Measurements from ENCODE around the gene MYO3A. TPM values are rescaled to one million over a fixed set of nuclear protein-coding genes. Genes with fewer than 3 reads are reported as not detected.

The MYO3A gene
- total and polyA plus RNA-seq, 4 donors, result 0.33 TPM; not detected in 2

DNA sequence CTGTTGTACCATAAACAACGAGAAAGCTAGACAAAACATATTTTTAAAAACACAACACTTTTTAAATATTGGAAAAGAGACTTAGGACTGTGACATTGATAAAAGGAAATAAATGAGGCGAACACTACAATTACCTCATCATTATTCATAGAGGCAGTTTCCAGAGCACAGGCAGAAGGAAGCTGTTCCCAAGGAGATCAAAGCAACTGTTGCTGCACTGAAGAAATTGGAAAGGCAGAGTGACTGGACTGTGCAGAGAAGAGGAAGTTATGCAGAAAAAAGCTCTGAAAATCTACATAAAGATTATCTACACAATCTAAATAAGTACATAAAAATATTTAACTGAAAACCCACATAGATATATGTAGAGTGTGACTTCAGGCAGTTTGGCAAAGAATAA is 32.8 kb downstream of the MYO3A start:
- no peaks in the 10 kb centered on the region for H3K36me3 ChIP-seq (ENCODE audit: control insufficient read depth in 4 of 4, insufficient read depth in 3 of 4, low read depth in 1 of 4, low read length in 3 of 4)
- no peak overlapping the region for H3K9ac ChIP-seq (ENCODE audit: low read depth in 1 of 2, low read length in 2 of 2)
- no peak for TF ChIP-seq NR2F2 (IDR thresholded peaks at IDR 0.05)
- TF ChIP-seq JUND (IDR thresholded peaks at IDR 0.05), result no peak
- TF ChIP-seq, protein P1, sequence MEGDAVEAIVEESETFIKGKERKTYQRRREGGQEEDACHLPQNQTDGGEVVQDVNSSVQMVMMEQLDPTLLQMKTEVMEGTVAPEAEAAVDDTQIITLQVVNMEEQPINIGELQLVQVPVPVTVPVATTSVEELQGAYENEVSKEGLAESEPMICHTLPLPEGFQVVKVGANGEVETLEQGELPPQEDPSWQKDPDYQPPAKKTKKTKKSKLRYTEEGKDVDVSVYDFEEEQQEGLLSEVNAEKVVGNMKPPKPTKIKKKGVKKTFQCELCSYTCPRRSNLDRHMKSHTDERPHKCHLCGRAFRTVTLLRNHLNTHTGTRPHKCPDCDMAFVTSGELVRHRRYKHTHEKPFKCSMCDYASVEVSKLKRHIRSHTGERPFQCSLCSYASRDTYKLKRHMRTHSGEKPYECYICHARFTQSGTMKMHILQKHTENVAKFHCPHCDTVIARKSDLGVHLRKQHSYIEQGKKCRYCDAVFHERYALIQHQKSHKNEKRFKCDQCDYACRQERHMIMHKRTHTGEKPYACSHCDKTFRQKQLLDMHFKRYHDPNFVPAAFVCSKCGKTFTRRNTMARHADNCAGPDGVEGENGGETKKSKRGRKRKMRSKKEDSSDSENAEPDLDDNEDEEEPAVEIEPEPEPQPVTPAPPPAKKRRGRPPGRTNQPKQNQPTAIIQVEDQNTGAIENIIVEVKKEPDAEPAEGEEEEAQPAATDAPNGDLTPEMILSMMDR (IDR thresholded peaks at IDR 0.05; ENCODE audit: low read depth, low read length, missing input control), result no peak
- TF ChIP-seq, protein P2, sequence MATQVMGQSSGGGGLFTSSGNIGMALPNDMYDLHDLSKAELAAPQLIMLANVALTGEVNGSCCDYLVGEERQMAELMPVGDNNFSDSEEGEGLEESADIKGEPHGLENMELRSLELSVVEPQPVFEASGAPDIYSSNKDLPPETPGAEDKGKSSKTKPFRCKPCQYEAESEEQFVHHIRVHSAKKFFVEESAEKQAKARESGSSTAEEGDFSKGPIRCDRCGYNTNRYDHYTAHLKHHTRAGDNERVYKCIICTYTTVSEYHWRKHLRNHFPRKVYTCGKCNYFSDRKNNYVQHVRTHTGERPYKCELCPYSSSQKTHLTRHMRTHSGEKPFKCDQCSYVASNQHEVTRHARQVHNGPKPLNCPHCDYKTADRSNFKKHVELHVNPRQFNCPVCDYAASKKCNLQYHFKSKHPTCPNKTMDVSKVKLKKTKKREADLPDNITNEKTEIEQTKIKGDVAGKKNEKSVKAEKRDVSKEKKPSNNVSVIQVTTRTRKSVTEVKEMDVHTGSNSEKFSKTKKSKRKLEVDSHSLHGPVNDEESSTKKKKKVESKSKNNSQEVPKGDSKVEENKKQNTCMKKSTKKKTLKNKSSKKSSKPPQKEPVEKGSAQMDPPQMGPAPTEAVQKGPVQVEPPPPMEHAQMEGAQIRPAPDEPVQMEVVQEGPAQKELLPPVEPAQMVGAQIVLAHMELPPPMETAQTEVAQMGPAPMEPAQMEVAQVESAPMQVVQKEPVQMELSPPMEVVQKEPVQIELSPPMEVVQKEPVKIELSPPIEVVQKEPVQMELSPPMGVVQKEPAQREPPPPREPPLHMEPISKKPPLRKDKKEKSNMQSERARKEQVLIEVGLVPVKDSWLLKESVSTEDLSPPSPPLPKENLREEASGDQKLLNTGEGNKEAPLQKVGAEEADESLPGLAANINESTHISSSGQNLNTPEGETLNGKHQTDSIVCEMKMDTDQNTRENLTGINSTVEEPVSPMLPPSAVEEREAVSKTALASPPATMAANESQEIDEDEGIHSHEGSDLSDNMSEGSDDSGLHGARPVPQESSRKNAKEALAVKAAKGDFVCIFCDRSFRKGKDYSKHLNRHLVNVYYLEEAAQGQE (IDR thresholded peaks at IDR 0.05), result no peak
- TF ChIP-seq, protein P3, sequence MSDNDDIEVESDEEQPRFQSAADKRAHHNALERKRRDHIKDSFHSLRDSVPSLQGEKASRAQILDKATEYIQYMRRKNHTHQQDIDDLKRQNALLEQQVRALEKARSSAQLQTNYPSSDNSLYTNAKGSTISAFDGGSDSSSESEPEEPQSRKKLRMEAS (IDR thresholded peaks at IDR 0.05), result no peak
- no peak for TF ChIP-seq YY1 (IDR thresholded peaks at IDR 0.05)
- TF ChIP-seq HNF4A (conservative IDR thresholded peaks at IDR 0.05), result no peak
- TF ChIP-seq, protein P4, sequence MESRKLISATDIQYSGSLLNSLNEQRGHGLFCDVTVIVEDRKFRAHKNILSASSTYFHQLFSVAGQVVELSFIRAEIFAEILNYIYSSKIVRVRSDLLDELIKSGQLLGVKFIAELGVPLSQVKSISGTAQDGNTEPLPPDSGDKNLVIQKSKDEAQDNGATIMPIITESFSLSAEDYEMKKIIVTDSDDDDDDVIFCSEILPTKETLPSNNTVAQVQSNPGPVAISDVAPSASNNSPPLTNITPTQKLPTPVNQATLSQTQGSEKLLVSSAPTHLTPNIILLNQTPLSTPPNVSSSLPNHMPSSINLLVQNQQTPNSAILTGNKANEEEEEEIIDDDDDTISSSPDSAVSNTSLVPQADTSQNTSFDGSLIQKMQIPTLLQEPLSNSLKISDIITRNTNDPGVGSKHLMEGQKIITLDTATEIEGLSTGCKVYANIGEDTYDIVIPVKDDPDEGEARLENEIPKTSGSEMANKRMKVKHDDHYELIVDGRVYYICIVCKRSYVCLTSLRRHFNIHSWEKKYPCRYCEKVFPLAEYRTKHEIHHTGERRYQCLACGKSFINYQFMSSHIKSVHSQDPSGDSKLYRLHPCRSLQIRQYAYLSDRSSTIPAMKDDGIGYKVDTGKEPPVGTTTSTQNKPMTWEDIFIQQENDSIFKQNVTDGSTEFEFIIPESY (IDR thresholded peaks at IDR 0.05), result no peak
- no peak for TF ChIP-seq FOXA1 (IDR thresholded peaks at IDR 0.05)
- no peak for TF ChIP-seq SP1 (IDR thresholded peaks at IDR 0.05)
- TF ChIP-seq, protein P5, sequence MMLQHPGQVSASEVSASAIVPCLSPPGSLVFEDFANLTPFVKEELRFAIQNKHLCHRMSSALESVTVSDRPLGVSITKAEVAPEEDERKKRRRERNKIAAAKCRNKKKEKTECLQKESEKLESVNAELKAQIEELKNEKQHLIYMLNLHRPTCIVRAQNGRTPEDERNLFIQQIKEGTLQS (IDR thresholded peaks at IDR 0.05), result no peak
- no peak for TF ChIP-seq TAF1 (conservative IDR thresholded peaks at IDR 0.05)
- TF ChIP-seq RXRA (IDR thresholded peaks at IDR 0.05), result no peak
- no peak for TF ChIP-seq HNF4G (IDR thresholded peaks at IDR 0.05)
- no peak for TF ChIP-seq EGR1 (IDR thresholded peaks at IDR 0.05; ENCODE audit: low read depth in 2 of 2)
- no peak for TF ChIP-seq FOXA2 (IDR thresholded peaks at IDR 0.05)
- no peak for TF ChIP-seq RAD21 (IDR thresholded peaks at IDR 0.05)
- WGBS, result 73% methylated on average over 2 of the region's 2 CpGs
- H3K4me3 ChIP-seq (ENCODE audit: low read depth in 1 of 3, low read length in 3 of 3), result no peak overlapping the region
- H3K27ac ChIP-seq (ENCODE audit: low read depth in 1 of 2, low read length in 2 of 2), result no peak overlapping the region
- no peaks in the 10 kb centered on the region for H3K9me3 ChIP-seq (ENCODE audit: control insufficient read depth in 4 of 4, low read length in 3 of 4)
- H3K27me3 ChIP-seq (ENCODE audit: control insufficient read depth in 4 of 4, insufficient read depth in 4 of 4, low read length in 3 of 4), result peaks cover 0 to 2% (median 0%) of the 10 kb centered on the region in 4 donors
- H3K4me1 ChIP-seq (ENCODE audit: control insufficient read depth in 4 of 4, insufficient read depth in 4 of 4, low read length in 3 of 4), result no peaks in the 10 kb centered on the region
- no peak for DNase-seq (ENCODE audit: low spot score)

DNA sequence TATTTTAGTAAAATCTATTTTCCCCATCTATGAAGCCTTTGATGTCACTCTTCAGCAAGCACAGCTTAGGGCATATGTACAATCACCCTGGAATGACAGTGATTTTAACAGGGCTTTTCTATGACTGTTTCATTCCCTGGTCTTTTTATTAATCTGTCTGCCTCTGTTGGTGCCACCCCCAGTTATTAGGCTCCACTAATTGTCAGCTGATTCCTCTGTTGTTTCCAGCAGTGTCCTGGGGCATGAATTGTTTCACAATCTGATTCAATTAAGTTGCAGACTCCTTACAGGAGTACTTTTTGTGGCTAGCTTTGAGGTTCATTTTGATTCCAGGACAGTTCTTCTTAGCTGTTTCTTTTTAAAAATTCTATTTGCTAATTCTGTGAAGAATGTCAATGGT is 38.6 kb downstream of the MYO3A start:
- Histone ChIP-seq H3K27ac (ENCODE audit: low read depth in 1 of 2, low read length in 2 of 2) (no peak overlapping the region), H3K9ac (ENCODE audit: low read depth in 1 of 2, low read length in 2 of 2) (no peak overlapping the region), H3K9me3 (ENCODE audit: control insufficient read depth in 4 of 4, low read length in 3 of 4) (no peaks in the 10 kb centered on the region), H3K27me3 (ENCODE audit: control insufficient read depth in 4 of 4, insufficient read depth in 4 of 4, low read length in 3 of 4) (peaks cover 0 to 2% (median 0%) of the 10 kb centered on the region in 4 donors), H3K4me1 (ENCODE audit: control insufficient read depth in 4 of 4, insufficient read depth in 4 of 4, low read length in 3 of 4) (no peaks in the 10 kb centered on the region), H3K4me3 (ENCODE audit: low read depth in 1 of 3, low read length in 3 of 3) (no peak overlapping the region), H3K36me3 (ENCODE audit: control insufficient read depth in 4 of 4, insufficient read depth in 3 of 4, low read depth in 1 of 4, low read length in 3 of 4) (no peaks in the 10 kb centered on the region)
- TF ChIP-seq EGR1 (IDR thresholded peaks at IDR 0.05; ENCODE audit: low read depth in 2 of 2) (no peak), FOXA1 (IDR thresholded peaks at IDR 0.05) (no peak), GABPA (IDR thresholded peaks at IDR 0.05 in 1 of 2, conservative IDR thresholded peaks at IDR 0.05 in 1 of 2) (no peak)
- TF ChIP-seq, protein P2 (IDR thresholded peaks at IDR 0.05), result no peak
- TF ChIP-seq, protein P4 (IDR thresholded peaks at IDR 0.05), result no peak
- TF ChIP-seq, protein P5 (IDR thresholded peaks at IDR 0.05), result no peak
- no peak for DNase-seq (ENCODE audit: low spot score)

Measured in liver (tissue), 9 donors.